HepG2 (cell line): Measurements from ENCODE around the gene PXT1. TPM values are rescaled to one million over a fixed set of nuclear protein-coding genes. Genes with fewer than 3 reads are reported as not detected.
A peak's percentile ranks its signal among the peaks of the same experiment; 100 is the strongest.

Experiments
- CCDC6 ChIP-seq: sonication (generic); formaldehyde crosslinking; IDR thresholded peaks from 2 replicates; pipeline ENCODE4 v1.8.1; 2022; ENCODE audit warnings: mild to moderate bottlenecking, missing genetic modification reagents, moderate library complexity
- CEBPB ChIP-seq: IDR thresholded peaks from 2 replicates; pipeline ENCODE4 v1.6.1; 2011; ENCODE audit warnings: low read depth, low read length, improper control_type of control experiment, borderline replicate concordance
- EHMT2 ChIP-seq: fragments of 200-600 bp; sonication (generic); IDR thresholded peaks from 2 replicates; pipeline ENCODE4 v1.7.0; 2017; ENCODE audit warnings: antibody characterized with exemption, low read depth, low read length, borderline replicate concordance
- HDAC1 ChIP-seq: sonication (generic); formaldehyde crosslinking; IDR thresholded peaks from 2 replicates; pipeline ENCODE4 v1.5.1; 2020; ENCODE audit warnings: mild to moderate bottlenecking, missing genetic modification reagents
- NONO ChIP-seq, 2 experiments: fragments of 450-650 bp in 1 of 2; sonication (generic) in 1 of 2; formaldehyde crosslinking in 1 of 2; IDR thresholded peaks in 1 of 2; conservative IDR thresholded peaks in 1 of 2; 2 replicates each; pipeline versions ENCODE4 v1.6.1 to v1.8.0; 2017 to 2022; ENCODE audit warnings: mild to moderate bottlenecking in 1 of 2, missing genetic modification reagents in 1 of 2, moderate library complexity in 1 of 2
- POLR2A ChIP-seq, 2 experiments: IDR thresholded peaks; 2 replicates each; pipeline ENCODE4 v1.6.1; 2011; ENCODE audit warnings: low read depth in 2 of 2, low read length in 2 of 2, mild to moderate bottlenecking in 1 of 2, moderate library complexity in 1 of 2; ENCODE audit not compliant: insufficient read depth in 1 of 2
- POLR2AphosphoS5 ChIP-seq: IDR thresholded peaks from 2 replicates; pipeline ENCODE4 v1.6.1; 2012; ENCODE audit warnings: low read depth, low read length
- RARA ChIP-seq: IDR thresholded peaks from 2 replicates; pipeline ENCODE4 v1.6.1; 2016; ENCODE audit warnings: missing genetic modification reagents, missing compliant biosample characterization
- SNAI1 ChIP-seq: sonication (generic); formaldehyde crosslinking; IDR thresholded peaks from 2 replicates; pipeline ENCODE4 v1.5.0; 2020; ENCODE audit warnings: mild to moderate bottlenecking, missing genetic modification reagents, borderline replicate concordance
- TEAD3 ChIP-seq: optimal IDR thresholded peaks from 2 replicates; pipeline ENCODE3; 2016; ENCODE audit warnings: borderline replicate concordance
- THYN1 ChIP-seq: sonication (generic); formaldehyde crosslinking; IDR thresholded peaks from 2 replicates; pipeline ENCODE4 v1.8.1; 2023; ENCODE audit warnings: low read depth, mild to moderate bottlenecking, moderate library complexity, missing genetic modification reagents, borderline replicate concordance
- ZNF225 ChIP-seq: sonication (generic); formaldehyde crosslinking; IDR thresholded peaks from 2 replicates; pipeline ENCODE4 v1.4.0; 2020; ENCODE audit warnings: mild to moderate bottlenecking, missing genetic modification reagents
- ZNF432 ChIP-seq: sonication (generic); formaldehyde crosslinking; IDR thresholded peaks from 2 replicates; pipeline ENCODE4 v1.5.0; 2020; ENCODE audit warnings: missing genetic modification reagents, mild to moderate bottlenecking, borderline replicate concordance
- ZNF501 ChIP-seq: sonication (generic); formaldehyde crosslinking; IDR thresholded peaks from 2 replicates; pipeline ENCODE4 v1.5.1; 2020; ENCODE audit warnings: mild to moderate bottlenecking, moderate library complexity, missing genetic modification reagents
- ZNF660 ChIP-seq: sonication (generic); formaldehyde crosslinking; IDR thresholded peaks from 2 replicates; pipeline ENCODE4 v1.5.1; 2020; ENCODE audit warnings: mild to moderate bottlenecking, low read depth, missing genetic modification reagents, borderline replicate concordance
- polyA plus RNA-seq, 8 experiments: library from polyadenylated mRNA; depleted of rRNA in 3 of 8; stranded (reverse) in 7 of 8; unstranded in 1 of 8; fragments of >200 nt; fragmentation: Illumina TruSeq in 4 of 8; extraction: Trizol in 4 of 8; gene quantifications; 2 replicates each; pipeline versions ENCODE4 v1.2.1 to v1.2.3, GENCODE V29; 2011 to 2016; ENCODE audit warnings: low read depth in 4 of 8, missing spikeins in 1 of 8, mixed read lengths in 1 of 8; ENCODE audit not compliant: insufficient read depth in 1 of 8
- total RNA-seq, 5 experiments: library from RNA; depleted of rRNA; stranded (reverse); fragments of >200 nt; fragmentation: Illumina TruSeq; extraction: Trizol; gene quantifications; 2 replicates each; pipeline ENCODE4 v1.2.3, GENCODE V29; 2016; ENCODE audit warnings: low read depth in 1 of 5
- TF ChIP-seq, protein P1 (sequence below): sonication (generic); formaldehyde crosslinking; IDR thresholded peaks from 2 replicates; pipeline ENCODE4 v1.5.0; 2020; ENCODE audit warnings: mild to moderate bottlenecking, missing genetic modification reagents, borderline replicate concordance
- TF ChIP-seq, protein P2 (sequence below): sonication (generic); formaldehyde crosslinking; IDR thresholded peaks from 2 replicates; pipeline ENCODE4 v1.8.0; 2022; ENCODE audit warnings: mild to moderate bottlenecking, missing genetic modification reagents, moderate library complexity
- TF ChIP-seq, protein P3 (sequence below): sonication (generic); formaldehyde crosslinking; IDR thresholded peaks from 2 replicates; pipeline ENCODE4 v1.5.0; 2020; ENCODE audit warnings: mild to moderate bottlenecking, missing genetic modification reagents

PXT1 gene
- total and polyA plus RNA-seq, 2 of the 13 experiments (the other 11 are each of a cell fraction or from before 2014, with no cell fraction given), result 0.04 TPM; not detected in 1

DNA sequence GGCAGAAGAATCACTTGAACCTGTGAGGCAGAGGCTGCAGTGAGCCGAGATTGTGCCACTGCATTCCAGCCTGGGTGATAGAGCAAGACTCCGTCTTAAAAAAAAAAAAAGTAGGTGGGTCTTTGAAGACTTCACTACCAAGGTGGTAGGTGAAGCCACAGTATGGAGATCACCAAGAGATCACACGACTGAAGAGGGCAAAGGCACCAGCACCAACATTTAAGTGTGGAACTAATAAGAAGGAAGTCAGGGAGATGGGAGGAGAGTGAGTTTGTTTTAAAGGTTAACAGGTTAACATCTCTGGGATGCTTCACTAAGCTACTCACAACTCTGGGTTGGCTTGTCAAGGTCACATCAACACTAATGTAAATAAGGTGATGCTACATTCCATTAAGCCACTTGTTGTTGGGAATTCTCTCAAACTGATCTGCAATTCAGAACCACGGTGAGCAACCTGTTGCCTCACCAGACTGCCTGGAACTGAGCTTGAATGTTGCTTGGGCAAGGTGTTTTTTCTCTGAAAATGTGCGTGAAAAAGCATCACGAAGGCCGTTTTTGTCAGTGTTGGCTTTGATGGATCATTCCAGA lies 48.8 kb upstream of the PXT1 start (continued):
- TF ChIP-seq, protein P1, sequence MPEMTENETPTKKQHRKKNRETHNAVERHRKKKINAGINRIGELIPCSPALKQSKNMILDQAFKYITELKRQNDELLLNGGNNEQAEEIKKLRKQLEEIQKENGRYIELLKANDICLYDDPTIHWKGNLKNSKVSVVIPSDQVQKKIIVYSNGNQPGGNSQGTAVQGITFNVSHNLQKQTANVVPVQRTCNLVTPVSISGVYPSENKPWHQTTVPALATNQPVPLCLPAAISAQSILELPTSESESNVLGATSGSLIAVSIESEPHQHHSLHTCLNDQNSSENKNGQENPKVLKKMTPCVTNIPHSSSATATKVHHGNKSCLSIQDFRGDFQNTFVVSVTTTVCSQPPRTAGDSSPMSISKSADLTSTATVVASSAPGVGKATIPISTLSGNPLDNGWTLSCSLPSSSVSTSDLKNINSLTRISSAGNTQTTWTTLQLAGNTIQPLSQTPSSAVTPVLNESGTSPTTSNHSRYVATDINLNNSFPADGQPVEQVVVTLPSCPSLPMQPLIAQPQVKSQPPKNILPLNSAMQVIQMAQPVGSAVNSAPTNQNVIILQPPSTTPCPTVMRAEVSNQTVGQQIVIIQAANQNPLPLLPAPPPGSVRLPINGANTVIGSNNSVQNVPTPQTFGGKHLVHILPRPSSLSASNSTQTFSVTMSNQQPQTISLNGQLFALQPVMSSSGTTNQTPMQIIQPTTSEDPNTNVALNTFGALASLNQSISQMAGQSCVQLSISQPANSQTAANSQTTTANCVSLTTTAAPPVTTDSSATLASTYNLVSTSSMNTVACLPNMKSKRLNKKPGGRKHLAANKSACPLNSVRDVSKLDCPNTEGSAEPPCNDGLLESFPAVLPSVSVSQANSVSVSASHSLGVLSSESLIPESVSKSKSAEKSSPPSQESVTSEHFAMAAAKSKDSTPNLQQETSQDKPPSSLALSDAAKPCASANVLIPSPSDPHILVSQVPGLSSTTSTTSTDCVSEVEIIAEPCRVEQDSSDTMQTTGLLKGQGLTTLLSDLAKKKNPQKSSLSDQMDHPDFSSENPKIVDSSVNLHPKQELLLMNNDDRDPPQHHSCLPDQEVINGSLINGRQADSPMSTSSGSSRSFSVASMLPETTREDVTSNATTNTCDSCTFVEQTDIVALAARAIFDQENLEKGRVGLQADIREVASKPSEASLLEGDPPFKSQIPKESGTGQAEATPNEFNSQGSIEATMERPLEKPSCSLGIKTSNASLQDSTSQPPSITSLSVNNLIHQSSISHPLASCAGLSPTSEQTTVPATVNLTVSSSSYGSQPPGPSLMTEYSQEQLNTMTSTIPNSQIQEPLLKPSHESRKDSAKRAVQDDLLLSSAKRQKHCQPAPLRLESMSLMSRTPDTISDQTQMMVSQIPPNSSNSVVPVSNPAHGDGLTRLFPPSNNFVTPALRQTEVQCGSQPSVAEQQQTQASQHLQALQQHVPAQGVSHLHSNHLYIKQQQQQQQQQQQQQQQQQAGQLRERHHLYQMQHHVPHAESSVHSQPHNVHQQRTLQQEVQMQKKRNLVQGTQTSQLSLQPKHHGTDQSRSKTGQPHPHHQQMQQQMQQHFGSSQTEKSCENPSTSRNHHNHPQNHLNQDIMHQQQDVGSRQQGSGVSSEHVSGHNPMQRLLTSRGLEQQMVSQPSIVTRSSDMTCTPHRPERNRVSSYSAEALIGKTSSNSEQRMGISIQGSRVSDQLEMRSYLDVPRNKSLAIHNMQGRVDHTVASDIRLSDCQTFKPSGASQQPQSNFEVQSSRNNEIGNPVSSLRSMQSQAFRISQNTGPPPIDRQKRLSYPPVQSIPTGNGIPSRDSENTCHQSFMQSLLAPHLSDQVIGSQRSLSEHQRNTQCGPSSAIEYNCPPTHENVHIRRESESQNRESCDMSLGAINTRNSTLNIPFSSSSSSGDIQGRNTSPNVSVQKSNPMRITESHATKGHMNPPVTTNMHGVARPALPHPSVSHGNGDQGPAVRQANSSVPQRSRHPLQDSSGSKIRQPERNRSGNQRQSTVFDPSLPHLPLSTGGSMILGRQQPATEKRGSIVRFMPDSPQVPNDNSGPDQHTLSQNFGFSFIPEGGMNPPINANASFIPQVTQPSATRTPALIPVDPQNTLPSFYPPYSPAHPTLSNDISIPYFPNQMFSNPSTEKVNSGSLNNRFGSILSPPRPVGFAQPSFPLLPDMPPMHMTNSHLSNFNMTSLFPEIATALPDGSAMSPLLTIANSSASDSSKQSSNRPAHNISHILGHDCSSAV (CRISPR knock-in tag), result no peak
- no peak for TF ChIP-seq THYN1
- TF ChIP-seq TEAD3, result peak; percentile 72
- no peak for TF ChIP-seq CCDC6 (CRISPR knock-in tag)
- TF ChIP-seq ZNF225 (CRISPR knock-in tag), result no peak
- TF ChIP-seq ZNF660, result no peak
- no peak for TF ChIP-seq HDAC1 (CRISPR knock-in tag)
- TF ChIP-seq ZNF501 (CRISPR knock-in tag), result no peak
- no peak for TF ChIP-seq ZNF432 (CRISPR knock-in tag)
- TF ChIP-seq POLR2A (IDR thresholded peaks at IDR 0.05; ENCODE audit: insufficient read depth in 1 of 2, low read depth in 2 of 2, low read length in 2 of 2), result peak in 1 of 2 experiments; percentile 22; a peak in 1 of 4 replicates
- no peak for TF ChIP-seq NONO (IDR thresholded peaks at IDR 0.05)
- no peak for TF ChIP-seq NONO (CRISPR knock-in tag; conservative IDR thresholded peaks at IDR 0.05)
- no peak for TF ChIP-seq POLR2AphosphoS5
- TF ChIP-seq, protein P2, sequence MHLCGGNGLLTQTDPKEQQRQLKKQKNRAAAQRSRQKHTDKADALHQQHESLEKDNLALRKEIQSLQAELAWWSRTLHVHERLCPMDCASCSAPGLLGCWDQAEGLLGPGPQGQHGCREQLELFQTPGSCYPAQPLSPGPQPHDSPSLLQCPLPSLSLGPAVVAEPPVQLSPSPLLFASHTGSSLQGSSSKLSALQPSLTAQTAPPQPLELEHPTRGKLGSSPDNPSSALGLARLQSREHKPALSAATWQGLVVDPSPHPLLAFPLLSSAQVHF, result no peak
- TF ChIP-seq SNAI1 (CRISPR knock-in tag), result no peak
- 0 out of 2 replicates have a peak, but pooled peaks have one; percentile 22 for TF ChIP-seq RARA (CRISPR knock-in tag)
- TF ChIP-seq, protein P3, sequence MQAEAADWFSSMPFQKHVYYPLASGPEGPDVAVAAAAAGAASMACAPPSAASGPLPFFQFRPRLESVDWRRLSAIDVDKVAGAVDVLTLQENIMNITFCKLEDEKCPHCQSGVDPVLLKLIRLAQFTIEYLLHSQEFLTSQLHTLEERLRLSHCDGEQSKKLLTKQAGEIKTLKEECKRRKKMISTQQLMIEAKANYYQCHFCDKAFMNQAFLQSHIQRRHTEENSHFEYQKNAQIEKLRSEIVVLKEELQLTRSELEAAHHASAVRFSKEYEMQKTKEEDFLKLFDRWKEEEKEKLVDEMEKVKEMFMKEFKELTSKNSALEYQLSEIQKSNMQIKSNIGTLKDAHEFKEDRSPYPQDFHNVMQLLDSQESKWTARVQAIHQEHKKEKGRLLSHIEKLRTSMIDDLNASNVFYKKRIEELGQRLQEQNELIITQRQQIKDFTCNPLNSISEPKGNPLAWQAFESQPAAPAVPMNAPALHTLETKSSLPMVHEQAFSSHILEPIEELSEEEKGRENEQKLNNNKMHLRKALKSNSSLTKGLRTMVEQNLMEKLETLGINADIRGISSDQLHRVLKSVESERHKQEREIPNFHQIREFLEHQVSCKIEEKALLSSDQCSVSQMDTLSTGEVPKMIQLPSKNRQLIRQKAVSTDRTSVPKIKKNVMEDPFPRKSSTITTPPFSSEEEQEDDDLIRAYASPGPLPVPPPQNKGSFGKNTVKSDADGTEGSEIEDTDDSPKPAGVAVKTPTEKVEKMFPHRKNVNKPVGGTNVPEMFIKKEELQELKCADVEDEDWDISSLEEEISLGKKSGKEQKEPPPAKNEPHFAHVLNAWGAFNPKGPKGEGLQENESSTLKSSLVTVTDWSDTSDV, result no peak
- peak; percentile 68; the same call in 1 of the 2 replicates for TF ChIP-seq CEBPB
- TF ChIP-seq EHMT2, result 0 out of 2 replicates have a peak, but pooled peaks have one; percentile 36
